B cell (primary cell): ENCODE results near the gene CGNL1.

Source experiments
- EZH2 ChIP-seq: IDR thresholded peaks from 2 replicates; pipeline ENCODE4 v1.6.1; 2012; ENCODE audit warnings: borderline replicate concordance, low read depth, mild to moderate bottlenecking, moderate library complexity, low read length; ENCODE audit not compliant: insufficient read depth, poor library complexity, severe bottlenecking
- TF ChIP-seq, protein P1 (sequence below): fragments of 200-600 bp; IDR thresholded peaks from one replicate; pipeline ENCODE4 v1.8.0; 2022; ENCODE audit warnings: antibody characterized with exemption, mild to moderate bottlenecking

DNA sequence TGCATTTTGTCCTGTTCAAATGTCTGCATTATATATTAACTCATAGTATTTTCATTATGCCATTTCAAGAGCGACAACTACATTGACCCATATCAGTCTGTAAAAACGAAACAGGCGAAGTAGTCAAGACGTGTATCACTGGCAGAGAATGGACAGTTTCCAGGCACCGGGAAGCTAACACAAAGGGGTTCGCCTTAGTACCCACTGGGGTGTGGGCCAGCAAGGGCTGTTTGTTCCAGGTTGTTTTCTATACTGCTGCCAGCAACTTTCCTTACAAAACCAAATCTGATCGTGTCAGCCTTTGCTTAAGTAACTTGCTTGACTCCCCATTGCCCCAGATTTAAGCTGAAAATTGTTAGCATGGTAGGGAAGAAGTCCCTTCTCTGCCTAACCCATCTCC, 87.1 kb downstream of the CGNL1 start:
- TF ChIP-seq, protein P1, sequence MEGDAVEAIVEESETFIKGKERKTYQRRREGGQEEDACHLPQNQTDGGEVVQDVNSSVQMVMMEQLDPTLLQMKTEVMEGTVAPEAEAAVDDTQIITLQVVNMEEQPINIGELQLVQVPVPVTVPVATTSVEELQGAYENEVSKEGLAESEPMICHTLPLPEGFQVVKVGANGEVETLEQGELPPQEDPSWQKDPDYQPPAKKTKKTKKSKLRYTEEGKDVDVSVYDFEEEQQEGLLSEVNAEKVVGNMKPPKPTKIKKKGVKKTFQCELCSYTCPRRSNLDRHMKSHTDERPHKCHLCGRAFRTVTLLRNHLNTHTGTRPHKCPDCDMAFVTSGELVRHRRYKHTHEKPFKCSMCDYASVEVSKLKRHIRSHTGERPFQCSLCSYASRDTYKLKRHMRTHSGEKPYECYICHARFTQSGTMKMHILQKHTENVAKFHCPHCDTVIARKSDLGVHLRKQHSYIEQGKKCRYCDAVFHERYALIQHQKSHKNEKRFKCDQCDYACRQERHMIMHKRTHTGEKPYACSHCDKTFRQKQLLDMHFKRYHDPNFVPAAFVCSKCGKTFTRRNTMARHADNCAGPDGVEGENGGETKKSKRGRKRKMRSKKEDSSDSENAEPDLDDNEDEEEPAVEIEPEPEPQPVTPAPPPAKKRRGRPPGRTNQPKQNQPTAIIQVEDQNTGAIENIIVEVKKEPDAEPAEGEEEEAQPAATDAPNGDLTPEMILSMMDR, result no peak
- TF ChIP-seq EZH2, result no peak
